K562 (cell line): ENCODE results near the gene MRFAP1. TPM values are rescaled to one million over a fixed set of nuclear protein-coding genes. Genes with fewer than 3 reads are reported as not detected.
A peak's percentile ranks its signal among the peaks of the same experiment; 100 is the strongest.

Source experiments
- HCFC1 ChIP-seq: IDR thresholded peaks from 2 replicates; pipeline ENCODE4 v1.6.1; 2012; ENCODE audit warnings: low read depth, low read length, improper control_type of control experiment
- HDGF ChIP-seq: fragments of 450-650 bp; IDR thresholded peaks from 2 replicates; pipeline ENCODE4 v1.6.1; 2016
- HNRNPLL ChIP-seq: fragments of 200-400 bp; formaldehyde crosslinking; IDR thresholded peaks from 2 replicates; pipeline ENCODE4 v1.6.1; 2017; ENCODE audit warnings: low read length, low read depth, mild to moderate bottlenecking; ENCODE audit not compliant: poor library complexity, severe bottlenecking
- NFYB ChIP-seq: IDR thresholded peaks from 2 replicates; pipeline ENCODE4 v1.6.1; 2011; ENCODE audit warnings: mild to moderate bottlenecking, moderate library complexity; ENCODE audit not compliant: insufficient read length; ENCODE audit errors: extremely low read depth
- PHB2 ChIP-seq: fragments of 450-650 bp; IDR thresholded peaks from 2 replicates; pipeline ENCODE4 v1.6.1; 2017; ENCODE audit warnings: low read depth
- POLR3A ChIP-seq: IDR thresholded peaks from 2 replicates; pipeline ENCODE4 v1.6.1; 2011; ENCODE audit warnings: borderline replicate concordance, mild to moderate bottlenecking, moderate library complexity; ENCODE audit not compliant: insufficient read length, insufficient read depth; ENCODE audit errors: extremely low read depth
- PTRF ChIP-seq: fragments of 450-650 bp; IDR thresholded peaks from 2 replicates; pipeline ENCODE4 v1.6.1; 2016; ENCODE audit warnings: mild to moderate bottlenecking, missing genetic modification characterization, missing compliant biosample characterization
- RAD51 ChIP-seq: fragments of 450-650 bp; IDR thresholded peaks from 2 replicates; pipeline ENCODE4 v1.7.1; 2016; ENCODE audit warnings: low read depth, mild to moderate bottlenecking, borderline replicate concordance
- SMAD2 ChIP-seq: fragments of 150-350 bp; IDR thresholded peaks from 2 replicates; pipeline ENCODE4 v1.6.1; 2014; ENCODE audit warnings: low read depth, mild to moderate bottlenecking, low read length
- XRCC4 ChIP-seq: IDR thresholded peaks from one replicate; pipeline ENCODE4 v1.6.1; 2011; ENCODE audit not compliant: insufficient read depth, insufficient read length; ENCODE audit errors: extremely low read depth
- ZBTB5 ChIP-seq: fragments of 450-650 bp; IDR thresholded peaks from 2 replicates; pipeline ENCODE4 v1.6.1; 2017; ENCODE audit warnings: antibody characterized with exemption
- ZNF282 ChIP-seq: sonication (generic); formaldehyde crosslinking; IDR thresholded peaks from 2 replicates; pipeline ENCODE4 v1.8.1; 2023; ENCODE audit warnings: missing genetic modification reagents
- ZNF780A ChIP-seq: fragments of 250-450 bp; sonication (Bioruptor Pico); IDR thresholded peaks from 2 replicates; pipeline ENCODE4 v1.5.0; 2021; ENCODE audit warnings: mild to moderate bottlenecking
- polyA plus RNA-seq, 8 experiments: library from polyadenylated mRNA; depleted of rRNA in 4 of 8; stranded (reverse) in 5 of 8; unstranded in 3 of 8; fragments of >200 nt; fragmentation: Nextera tagmentation in 2 of 8; fragmentation: Illumina TruSeq in 1 of 8; extraction: Ambion mirVana in 2 of 8; extraction: Trizol in 1 of 8; gene quantifications; 2 replicates each; pipeline versions ENCODE4 v1.2.1 to v1.2.3, GENCODE V29; 2011 to 2014; ENCODE audit warnings: inconsistent platforms in 1 of 8, missing spikeins in 1 of 8
- total RNA-seq, 7 experiments: library from RNA; depleted of rRNA in 6 of 7; stranded (reverse); fragments of >200 nt in 6 of 7; fragmentation: Illumina TruSeq in 2 of 7; extraction: Trizol in 2 of 7; gene quantifications; 2 replicates each; pipeline versions ENCODE4 v1.2.1 to v1.2.3, GENCODE V29; 2011 to 2021; ENCODE audit warnings: low replicate concordance in 1 of 7
- TF ChIP-seq, protein P1 (sequence below): fragments of 250-450 bp; sonication (Bioruptor Pico); IDR thresholded peaks from 2 replicates; pipeline ENCODE4 v1.6.1; 2021; ENCODE audit warnings: mild to moderate bottlenecking
- TF ChIP-seq, protein P2 (sequence below): fragments of 450-650 bp; formaldehyde crosslinking; IDR thresholded peaks from 2 replicates; pipeline ENCODE4 v1.4.0; 2020; ENCODE audit warnings: mild to moderate bottlenecking, moderate library complexity
- TF ChIP-seq, protein P3 (sequence below): fragments of 450-650 bp; IDR thresholded peaks from 2 replicates; pipeline ENCODE4 v1.6.1; 2017; ENCODE audit warnings: mild to moderate bottlenecking, moderate library complexity
- TF ChIP-seq, protein P4 (sequence below): sonication (generic); formaldehyde crosslinking; IDR thresholded peaks from 2 replicates; pipeline ENCODE4 v1.8.0; 2023; ENCODE audit warnings: mild to moderate bottlenecking, missing genetic modification reagents

The MRFAP1 gene
- total and polyA plus RNA-seq, 9 of the 15 experiments (the other 6 are each of a cell fraction or from before 2014, with no cell fraction given), result 46.0 to 270 (median 151) TPM

- TF ChIP-seq, protein P1, sequence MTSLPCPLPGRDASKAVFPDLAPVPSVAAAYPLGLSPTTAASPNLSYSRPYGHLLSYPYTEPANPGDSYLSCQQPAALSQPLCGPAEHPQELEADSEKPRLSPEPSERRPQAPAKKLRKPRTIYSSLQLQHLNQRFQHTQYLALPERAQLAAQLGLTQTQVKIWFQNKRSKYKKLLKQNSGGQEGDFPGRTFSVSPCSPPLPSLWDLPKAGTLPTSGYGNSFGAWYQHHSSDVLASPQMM (CRISPR knock-in tag), result no peak
- TF ChIP-seq RAD51, result peak; percentile 3; the same call in 1 of the 2 replicates
- TF ChIP-seq NFYB, result no peak
- TF ChIP-seq, protein P2, sequence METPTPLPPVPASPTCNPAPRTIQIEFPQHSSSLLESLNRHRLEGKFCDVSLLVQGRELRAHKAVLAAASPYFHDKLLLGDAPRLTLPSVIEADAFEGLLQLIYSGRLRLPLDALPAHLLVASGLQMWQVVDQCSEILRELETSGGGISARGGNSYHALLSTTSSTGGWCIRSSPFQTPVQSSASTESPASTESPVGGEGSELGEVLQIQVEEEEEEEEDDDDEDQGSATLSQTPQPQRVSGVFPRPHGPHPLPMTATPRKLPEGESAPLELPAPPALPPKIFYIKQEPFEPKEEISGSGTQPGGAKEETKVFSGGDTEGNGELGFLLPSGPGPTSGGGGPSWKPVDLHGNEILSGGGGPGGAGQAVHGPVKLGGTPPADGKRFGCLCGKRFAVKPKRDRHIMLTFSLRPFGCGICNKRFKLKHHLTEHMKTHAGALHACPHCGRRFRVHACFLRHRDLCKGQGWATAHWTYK (CRISPR knock-in tag), result peak; percentile 80; the same call in 1 of the 2 replicates
- no peak for TF ChIP-seq ZNF282 (CRISPR knock-in tag)
- TF ChIP-seq, protein P3, sequence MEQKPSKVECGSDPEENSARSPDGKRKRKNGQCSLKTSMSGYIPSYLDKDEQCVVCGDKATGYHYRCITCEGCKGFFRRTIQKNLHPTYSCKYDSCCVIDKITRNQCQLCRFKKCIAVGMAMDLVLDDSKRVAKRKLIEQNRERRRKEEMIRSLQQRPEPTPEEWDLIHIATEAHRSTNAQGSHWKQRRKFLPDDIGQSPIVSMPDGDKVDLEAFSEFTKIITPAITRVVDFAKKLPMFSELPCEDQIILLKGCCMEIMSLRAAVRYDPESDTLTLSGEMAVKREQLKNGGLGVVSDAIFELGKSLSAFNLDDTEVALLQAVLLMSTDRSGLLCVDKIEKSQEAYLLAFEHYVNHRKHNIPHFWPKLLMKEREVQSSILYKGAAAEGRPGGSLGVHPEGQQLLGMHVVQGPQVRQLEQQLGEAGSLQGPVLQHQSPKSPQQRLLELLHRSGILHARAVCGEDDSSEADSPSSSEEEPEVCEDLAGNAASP, result no peak
- no peak for TF ChIP-seq PHB2
- TF ChIP-seq, protein P4, sequence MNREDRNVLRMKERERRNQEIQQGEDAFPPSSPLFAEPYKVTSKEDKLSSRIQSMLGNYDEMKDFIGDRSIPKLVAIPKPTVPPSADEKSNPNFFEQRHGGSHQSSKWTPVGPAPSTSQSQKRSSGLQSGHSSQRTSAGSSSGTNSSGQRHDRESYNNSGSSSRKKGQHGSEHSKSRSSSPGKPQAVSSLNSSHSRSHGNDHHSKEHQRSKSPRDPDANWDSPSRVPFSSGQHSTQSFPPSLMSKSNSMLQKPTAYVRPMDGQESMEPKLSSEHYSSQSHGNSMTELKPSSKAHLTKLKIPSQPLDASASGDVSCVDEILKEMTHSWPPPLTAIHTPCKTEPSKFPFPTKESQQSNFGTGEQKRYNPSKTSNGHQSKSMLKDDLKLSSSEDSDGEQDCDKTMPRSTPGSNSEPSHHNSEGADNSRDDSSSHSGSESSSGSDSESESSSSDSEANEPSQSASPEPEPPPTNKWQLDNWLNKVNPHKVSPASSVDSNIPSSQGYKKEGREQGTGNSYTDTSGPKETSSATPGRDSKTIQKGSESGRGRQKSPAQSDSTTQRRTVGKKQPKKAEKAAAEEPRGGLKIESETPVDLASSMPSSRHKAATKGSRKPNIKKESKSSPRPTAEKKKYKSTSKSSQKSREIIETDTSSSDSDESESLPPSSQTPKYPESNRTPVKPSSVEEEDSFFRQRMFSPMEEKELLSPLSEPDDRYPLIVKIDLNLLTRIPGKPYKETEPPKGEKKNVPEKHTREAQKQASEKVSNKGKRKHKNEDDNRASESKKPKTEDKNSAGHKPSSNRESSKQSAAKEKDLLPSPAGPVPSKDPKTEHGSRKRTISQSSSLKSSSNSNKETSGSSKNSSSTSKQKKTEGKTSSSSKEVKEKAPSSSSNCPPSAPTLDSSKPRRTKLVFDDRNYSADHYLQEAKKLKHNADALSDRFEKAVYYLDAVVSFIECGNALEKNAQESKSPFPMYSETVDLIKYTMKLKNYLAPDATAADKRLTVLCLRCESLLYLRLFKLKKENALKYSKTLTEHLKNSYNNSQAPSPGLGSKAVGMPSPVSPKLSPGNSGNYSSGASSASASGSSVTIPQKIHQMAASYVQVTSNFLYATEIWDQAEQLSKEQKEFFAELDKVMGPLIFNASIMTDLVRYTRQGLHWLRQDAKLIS (CRISPR knock-in tag), result peak; percentile 80
- no peak for TF ChIP-seq XRCC4
- no peak for TF ChIP-seq HDGF
- TF ChIP-seq HCFC1, result peak; percentile 58; the same call in 1 of the 2 replicates
- no peak for TF ChIP-seq PTRF
- TF ChIP-seq HNRNPLL, result peak; percentile 88
- TF ChIP-seq SMAD2, result no peak
- TF ChIP-seq ZBTB5, result no peak
- no peak for TF ChIP-seq POLR3A
- no peak for TF ChIP-seq ZNF780A (CRISPR knock-in tag)
Observed at GRCh38 chr4:6673660-6674499, 33.4 kb downstream of the MRFAP1 start (continued).
